ENCODE results near the gene LYSMD2.
A peak's percentile ranks its signal among the peaks of the same experiment; 100 is the strongest.
"Not testable (repeated sequence)": the region's sequence is repeated elsewhere in the genome, so short reads cannot be mapped to it uniquely, and the experiment has no call there.

The LYSMD2 gene, protein sequence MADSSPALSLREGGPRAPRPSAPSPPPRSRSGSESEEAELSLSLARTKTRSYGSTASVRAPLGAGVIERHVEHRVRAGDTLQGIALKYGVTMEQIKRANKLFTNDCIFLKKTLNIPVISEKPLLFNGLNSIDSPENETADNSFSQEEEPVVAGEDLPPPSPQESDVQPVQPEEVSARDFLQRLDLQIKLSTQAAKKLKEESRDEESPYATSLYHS

DNA sequence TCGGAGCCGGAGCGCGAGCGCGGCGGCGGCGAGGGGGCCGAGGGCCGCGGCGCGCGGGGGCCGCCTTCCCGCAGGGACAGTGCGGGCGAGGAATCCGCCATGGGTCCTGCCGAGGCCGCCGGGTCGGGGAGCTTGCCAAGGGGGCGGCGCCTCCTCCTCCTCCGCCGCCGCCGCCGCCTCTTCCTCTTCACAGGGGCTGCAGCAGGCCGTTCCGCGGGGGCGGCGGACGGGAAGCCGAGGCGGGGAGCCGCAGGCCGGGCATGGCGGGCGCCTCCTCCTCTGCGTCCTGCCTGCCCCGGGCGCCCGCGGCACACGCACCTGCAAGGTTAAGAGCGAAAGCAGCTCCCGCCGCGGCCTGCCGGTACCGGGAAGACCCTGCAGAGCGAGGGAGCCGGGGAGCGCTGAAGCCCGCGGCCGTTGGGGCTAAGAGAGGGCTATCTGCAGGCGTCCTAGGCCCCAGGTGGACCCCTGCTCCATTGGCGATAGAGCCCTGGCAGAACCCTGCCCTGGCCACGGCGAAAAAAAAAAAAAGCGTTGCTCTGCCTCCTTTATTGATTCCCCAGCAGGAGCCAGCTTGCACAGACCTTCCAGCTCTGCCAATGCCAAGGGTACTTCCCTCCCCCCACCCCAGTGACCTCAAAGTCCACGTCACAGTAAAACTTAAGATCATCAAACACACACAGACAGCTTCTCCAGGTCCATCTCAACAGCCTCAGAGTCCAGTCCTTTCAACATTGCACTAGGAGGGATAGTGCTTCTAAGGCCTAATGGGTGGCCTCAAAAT lies at the start of gene LYSMD2:
Gene LYSMD2, minus strand, starts transcription at position 134 of the 784 bp plus-strand sequence. Its CDS starts 33 bp downstream, at position 101.
- Histone ChIP-seq H3K4me3 (peak within 1 kb of the TSS; percentile 75), H3K9ac (ENCODE audit: insufficient read length) (peak within 1 kb of the TSS; percentile 37), H3K9me3 (ENCODE audit: low read depth, low read length) (no peaks in the 10 kb centered on the region), H3K27ac (no peak within 1 kb of the TSS), H3K36me3 (ENCODE audit: insufficient read depth, low read length) (no peaks in the 10 kb centered on the region)
- TF ChIP-seq POLR2AphosphoS5 (IDR thresholded peaks at IDR 0.05; ENCODE audit: borderline replicate concordance, low read depth, low read length) (no peak), FOXP2 (optimal IDR thresholded peaks at IDR 0.05; ENCODE audit: control extremely low read depth, extremely low read length, insufficient read depth) (no peak), EZH2 (IDR thresholded peaks at IDR 0.05) (no peak)
- DNase-seq (ENCODE audit: low read depth, low spot score) = no peak

DNA sequence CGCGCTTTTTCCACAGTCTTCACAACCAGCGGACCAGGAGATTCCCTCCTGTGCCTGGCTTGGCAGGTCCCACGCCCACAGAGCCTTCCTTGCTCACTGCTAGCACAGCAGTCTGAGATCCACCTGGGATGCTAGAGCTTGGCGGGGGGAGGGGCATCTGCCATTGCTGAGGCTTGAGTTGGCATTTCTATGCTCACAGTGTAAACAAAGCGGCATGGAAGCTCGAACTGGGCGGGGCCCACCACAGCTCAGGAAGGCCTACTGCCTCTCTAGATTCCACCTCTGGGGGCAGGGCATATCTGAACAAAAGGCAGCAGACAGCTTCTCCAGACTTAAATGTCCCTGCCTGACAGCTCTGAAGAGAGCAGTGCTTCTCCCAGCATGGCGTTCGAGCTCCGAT lies 49.7 kb upstream of the LYSMD2 start:
- not testable (repeated sequence) for H3K36me3 ChIP-seq (ENCODE audit: insufficient read depth, low read length); H3K27ac ChIP-seq; H3K9me3 ChIP-seq (ENCODE audit: low read depth, low read length); H3K4me3 ChIP-seq; H3K9ac ChIP-seq (ENCODE audit: insufficient read length); DNase-seq (ENCODE audit: low read depth, low spot score)

DNA sequence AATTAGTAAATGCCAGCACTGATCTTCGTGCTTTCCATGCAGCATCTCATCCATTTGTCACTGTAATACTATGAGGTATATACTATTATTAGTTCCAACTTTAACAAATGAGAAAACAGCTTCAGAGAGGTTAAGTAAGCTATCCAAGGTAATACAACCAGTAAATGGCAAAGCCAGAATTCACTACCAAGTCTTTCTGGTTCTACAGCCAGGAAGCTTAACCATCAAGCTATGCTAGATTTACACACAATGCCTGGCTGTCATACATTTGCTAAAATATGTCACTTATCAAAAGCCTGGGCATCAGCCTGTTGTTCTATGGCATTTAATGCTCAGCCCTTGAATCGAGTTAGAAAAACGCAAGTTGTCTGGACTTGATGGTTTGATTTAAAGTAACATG lies 46.5 kb upstream of the LYSMD2 start:
- Histone ChIP-seq H3K9me3 (ENCODE audit: low read depth, low read length) (no peaks in the 10 kb centered on the region), H3K36me3 (ENCODE audit: insufficient read depth, low read length) (no peaks in the 10 kb centered on the region), H3K9ac (ENCODE audit: insufficient read length) (no peak overlapping the region), H3K4me3 (no peak overlapping the region), H3K27ac (no peak overlapping the region)
- DNase-seq (ENCODE audit: low read depth, low spot score) = no peak
- TF ChIP-seq POLR2AphosphoS5 (IDR thresholded peaks at IDR 0.05; ENCODE audit: borderline replicate concordance, low read depth, low read length) (no peak), EZH2 (IDR thresholded peaks at IDR 0.05) (no peak), FOXP2 (optimal IDR thresholded peaks at IDR 0.05; ENCODE audit: control extremely low read depth, extremely low read length, insufficient read depth) (no peak)

DNA sequence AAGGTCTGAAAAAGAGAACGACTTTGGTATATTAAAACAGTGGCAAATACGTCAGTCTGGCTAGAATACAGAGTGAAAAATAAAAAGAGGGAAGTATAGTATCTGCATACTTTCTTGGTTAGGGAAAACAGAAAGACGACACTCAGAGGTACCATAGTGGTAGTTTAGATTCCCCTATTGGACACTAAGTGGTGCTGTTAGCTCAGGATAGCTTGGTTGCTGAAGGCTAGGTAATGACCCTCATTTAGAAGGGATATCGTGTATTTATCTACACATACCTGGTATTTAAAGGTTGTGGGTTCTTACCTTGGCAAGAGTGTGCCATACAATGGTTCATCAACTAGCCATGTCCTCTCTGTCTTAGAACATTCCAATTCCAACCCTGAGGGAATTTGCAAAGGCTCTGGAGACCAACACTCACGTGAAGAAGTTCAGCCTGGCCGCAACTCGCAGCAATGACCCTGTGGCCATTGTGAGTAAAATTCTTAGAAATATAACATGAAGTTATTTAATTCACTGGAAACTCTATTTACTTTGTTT lies 45.0 kb upstream of the LYSMD2 start:
- TF ChIP-seq POLR2AphosphoS5 (IDR thresholded peaks at IDR 0.05; ENCODE audit: borderline replicate concordance, low read depth, low read length) = no peak
- no peaks in the 10 kb centered on the region for H3K36me3 ChIP-seq (ENCODE audit: insufficient read depth, low read length)
- no peaks in the 10 kb centered on the region for H3K9me3 ChIP-seq (ENCODE audit: low read depth, low read length)
- H3K27ac ChIP-seq = no peak overlapping the region
- H3K9ac ChIP-seq (ENCODE audit: insufficient read length) = no peak overlapping the region
- DNase-seq (ENCODE audit: low read depth, low spot score) = no peak
- H3K4me3 ChIP-seq = no peak overlapping the region

DNA sequence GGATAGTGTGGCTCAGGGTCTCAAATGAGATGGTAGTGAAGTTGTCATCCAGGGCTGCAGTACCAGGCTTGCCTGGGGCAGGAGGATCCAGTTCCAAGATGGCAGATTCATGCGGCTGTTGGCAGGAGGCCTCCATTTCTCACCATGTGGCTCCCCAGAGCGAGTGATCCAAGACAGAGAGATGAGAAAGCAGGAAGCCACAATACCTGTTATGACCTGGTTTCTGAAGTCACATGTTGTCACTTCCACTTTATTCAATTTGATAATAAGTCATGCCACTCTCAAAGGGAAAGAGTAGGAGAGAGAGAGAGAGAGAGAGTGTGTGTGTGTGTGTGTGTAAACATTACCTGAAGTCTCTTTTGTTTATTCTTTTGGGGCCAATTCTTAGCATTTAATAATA lies 44.1 kb upstream of the LYSMD2 start:
- Histone ChIP-seq H3K4me3 (no peak overlapping the region), H3K36me3 (ENCODE audit: insufficient read depth, low read length) (no peaks in the 10 kb centered on the region), H3K9ac (ENCODE audit: insufficient read length) (no peak overlapping the region), H3K9me3 (ENCODE audit: low read depth, low read length) (no peaks in the 10 kb centered on the region), H3K27ac (no peak overlapping the region)
- no peak for DNase-seq (ENCODE audit: low read depth, low spot score)
- no peak for TF ChIP-seq FOXP2 (optimal IDR thresholded peaks at IDR 0.05; ENCODE audit: control extremely low read depth, extremely low read length, insufficient read depth)
- no peak for TF ChIP-seq EZH2 (IDR thresholded peaks at IDR 0.05)
- TF ChIP-seq POLR2AphosphoS5 (IDR thresholded peaks at IDR 0.05; ENCODE audit: borderline replicate concordance, low read depth, low read length) = no peak

DNA sequence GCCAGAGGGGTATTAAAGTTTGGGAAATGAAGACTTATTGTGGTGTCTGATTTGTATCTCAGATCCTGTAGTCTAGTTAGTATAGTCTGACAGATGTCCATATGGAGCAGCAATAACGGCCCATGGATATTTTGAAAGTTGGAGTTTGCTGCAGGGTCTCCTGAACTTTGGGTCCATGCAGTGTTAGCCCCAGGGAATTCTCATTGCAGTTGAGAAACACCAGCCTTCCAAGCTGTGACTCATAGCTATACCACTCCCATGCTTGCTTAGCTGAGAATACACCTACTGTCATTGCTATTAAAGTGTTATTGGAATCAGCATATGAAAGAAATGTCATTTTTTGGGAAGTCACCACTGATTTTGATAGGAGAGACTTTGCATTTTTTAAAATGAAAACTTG lies 43.2 kb upstream of the LYSMD2 start:
- no peaks in the 10 kb centered on the region for H3K36me3 ChIP-seq (ENCODE audit: insufficient read depth, low read length)
- H3K9ac ChIP-seq (ENCODE audit: insufficient read length) = no peak overlapping the region
- no peaks in the 10 kb centered on the region for H3K9me3 ChIP-seq (ENCODE audit: low read depth, low read length)
- no peak overlapping the region for H3K4me3 ChIP-seq
- no peak for DNase-seq (ENCODE audit: low read depth, low spot score)
- no peak overlapping the region for H3K27ac ChIP-seq
- TF ChIP-seq EZH2 (IDR thresholded peaks at IDR 0.05) (no peak), FOXP2 (optimal IDR thresholded peaks at IDR 0.05; ENCODE audit: control extremely low read depth, extremely low read length, insufficient read depth) (no peak), POLR2AphosphoS5 (IDR thresholded peaks at IDR 0.05; ENCODE audit: borderline replicate concordance, low read depth, low read length) (no peak)

DNA sequence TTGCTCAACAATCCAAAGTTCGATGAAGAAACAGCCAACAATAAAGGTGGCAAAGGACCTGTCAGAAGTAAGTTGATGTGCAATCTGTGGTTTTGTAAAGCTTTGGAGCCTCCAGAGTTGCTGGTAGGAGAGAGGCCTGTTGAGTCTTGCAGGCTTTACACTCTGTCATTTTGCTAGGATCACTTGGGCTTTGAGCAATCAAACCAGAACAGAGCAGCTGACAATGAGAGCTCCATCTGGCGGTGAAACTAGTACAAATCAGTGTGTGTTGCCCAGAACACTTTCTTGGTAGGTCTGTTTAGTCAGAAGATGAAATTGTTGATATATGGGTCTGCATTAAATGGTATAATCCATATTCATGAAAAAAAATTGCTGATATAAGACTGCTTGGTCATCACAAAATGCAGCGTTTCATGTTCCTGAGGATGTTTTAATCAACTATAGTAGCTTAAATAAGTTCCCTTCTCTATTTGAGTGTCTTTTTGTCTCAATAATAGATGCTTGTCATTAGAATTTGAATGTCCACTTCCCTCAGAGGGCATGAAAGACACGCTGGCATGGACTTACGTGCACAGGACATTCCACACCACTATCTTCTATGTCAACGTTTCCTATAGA lies 39.6 kb upstream of the LYSMD2 start:
- TF ChIP-seq EZH2 (IDR thresholded peaks at IDR 0.05) (no peak), POLR2AphosphoS5 (IDR thresholded peaks at IDR 0.05; ENCODE audit: borderline replicate concordance, low read depth, low read length) (no peak), FOXP2 (optimal IDR thresholded peaks at IDR 0.05; ENCODE audit: control extremely low read depth, extremely low read length, insufficient read depth) (no peak)
- no peak overlapping the region for H3K27ac ChIP-seq
- DNase-seq (ENCODE audit: low read depth, low spot score) = no peak
- no peak overlapping the region for H3K9ac ChIP-seq (ENCODE audit: insufficient read length)
- no peak overlapping the region for H3K4me3 ChIP-seq
- H3K9me3 ChIP-seq (ENCODE audit: low read depth, low read length) = no peaks in the 10 kb centered on the region
- H3K36me3 ChIP-seq (ENCODE audit: insufficient read depth, low read length) = no peaks in the 10 kb centered on the region

- no peaks in the 10 kb centered on the region for H3K36me3 ChIP-seq (ENCODE audit: insufficient read depth, low read length)
- no peak overlapping the region for H3K9ac ChIP-seq (ENCODE audit: insufficient read length)
- no peak for DNase-seq (ENCODE audit: low read depth, low spot score)
- H3K27ac ChIP-seq = no peak overlapping the region
- H3K9me3 ChIP-seq (ENCODE audit: low read depth, low read length) = no peaks in the 10 kb centered on the region
- H3K4me3 ChIP-seq = no peak overlapping the region
- no peak for TF ChIP-seq POLR2AphosphoS5 (IDR thresholded peaks at IDR 0.05; ENCODE audit: borderline replicate concordance, low read depth, low read length)
- no peak for TF ChIP-seq EZH2 (IDR thresholded peaks at IDR 0.05)
- TF ChIP-seq FOXP2 (optimal IDR thresholded peaks at IDR 0.05; ENCODE audit: control extremely low read depth, extremely low read length, insufficient read depth) = no peak
Measured at GRCh38 chr15:51775967-51776816, 38.7 kb upstream of the LYSMD2 start.
